ENCODE results near the gene CAMK2D.

DNA sequence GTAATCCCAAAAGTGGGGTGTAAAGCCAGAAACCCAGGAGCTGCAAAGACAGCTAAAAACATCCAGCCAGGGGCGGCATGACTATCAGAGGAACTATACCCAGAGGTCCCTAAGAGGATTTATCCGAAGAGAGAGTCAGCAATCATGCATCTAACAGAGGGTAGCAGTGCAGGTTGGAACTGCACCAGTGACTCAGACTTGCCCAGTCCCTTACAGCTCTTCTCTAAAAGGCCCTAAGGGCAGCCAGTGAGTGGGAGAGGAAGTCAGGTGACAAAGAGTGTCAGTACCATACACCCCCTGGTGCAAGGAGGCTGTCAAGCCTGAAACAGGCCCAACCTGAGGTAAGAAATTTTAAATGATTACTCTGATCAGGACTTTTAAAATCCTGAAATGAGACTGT, 88.1 kb downstream of the CAMK2D start:
- TF ChIP-seq, protein P1, sequence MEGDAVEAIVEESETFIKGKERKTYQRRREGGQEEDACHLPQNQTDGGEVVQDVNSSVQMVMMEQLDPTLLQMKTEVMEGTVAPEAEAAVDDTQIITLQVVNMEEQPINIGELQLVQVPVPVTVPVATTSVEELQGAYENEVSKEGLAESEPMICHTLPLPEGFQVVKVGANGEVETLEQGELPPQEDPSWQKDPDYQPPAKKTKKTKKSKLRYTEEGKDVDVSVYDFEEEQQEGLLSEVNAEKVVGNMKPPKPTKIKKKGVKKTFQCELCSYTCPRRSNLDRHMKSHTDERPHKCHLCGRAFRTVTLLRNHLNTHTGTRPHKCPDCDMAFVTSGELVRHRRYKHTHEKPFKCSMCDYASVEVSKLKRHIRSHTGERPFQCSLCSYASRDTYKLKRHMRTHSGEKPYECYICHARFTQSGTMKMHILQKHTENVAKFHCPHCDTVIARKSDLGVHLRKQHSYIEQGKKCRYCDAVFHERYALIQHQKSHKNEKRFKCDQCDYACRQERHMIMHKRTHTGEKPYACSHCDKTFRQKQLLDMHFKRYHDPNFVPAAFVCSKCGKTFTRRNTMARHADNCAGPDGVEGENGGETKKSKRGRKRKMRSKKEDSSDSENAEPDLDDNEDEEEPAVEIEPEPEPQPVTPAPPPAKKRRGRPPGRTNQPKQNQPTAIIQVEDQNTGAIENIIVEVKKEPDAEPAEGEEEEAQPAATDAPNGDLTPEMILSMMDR (IDR thresholded peaks at IDR 0.05; ENCODE audit: low read length), result no peak
- TF ChIP-seq EZH2 (optimal IDR thresholded peaks at IDR 0.05; ENCODE audit: low read depth, low read length) (no peak), EZH2phosphoT487 (IDR thresholded peaks at IDR 0.05; ENCODE audit: low read length) (no peak)
